ENCODE data around the gene RPL23. TPM values are rescaled to one million over a fixed set of nuclear protein-coding genes. Genes with fewer than 3 reads are reported as not detected.

RPL23 gene
- total and polyA plus RNA-seq, 2 experiments from 2014 or later, result 877 to 4,267 TPM

GRCh38 chr17:38890410-38890746 is 36.9 kb upstream of the RPL23 start (continued):
- no peak for TF ChIP-seq ZNF462 (CRISPR knock-in tag; IDR thresholded peaks at IDR 0.05)
- no peak for TF ChIP-seq STAT1 (IDR thresholded peaks at IDR 0.05; ENCODE audit: unreplicated experiment)

- Histone ChIP-seq H3F3A (replicated peaks; ENCODE audit: low read depth) (0 out of 2 replicates have a peak, but pooled peaks cover 3% of the 10 kb centered on the region), H3K4me1 (ENCODE audit: insufficient read depth) (peaks cover 29% of the 10 kb centered on the region), H3K4me2 (no peak overlapping the region), H3K79me2 (replicated peaks; ENCODE audit: insufficient read depth) (peaks cover 47% of the 10 kb centered on the region), H3K36me3 (ENCODE audit: insufficient read depth) (no peaks in the 10 kb centered on the region), H3K27me3 (ENCODE audit: insufficient read depth) (no peaks in the 10 kb centered on the region), H2AFZ (no peak overlapping the region), H4K20me1 (replicated peaks; ENCODE audit: insufficient read depth) (peaks cover 14% of the 10 kb centered on the region; the same call in 1 of the 2 replicates), H3K4me3 (no peak overlapping the region), H3K9me2 (ENCODE audit: insufficient read depth) (no peaks in the 10 kb centered on the region), H3K27ac (ENCODE audit: low read depth) (peak overlapping the region; percentile 66)
- Mint-ChIP-seq H3K27me3 (ENCODE audit: insufficient read depth, low read depth, poor library complexity) (peaks cover 4% of the 10 kb centered on the region), H3K36me3 (ENCODE audit: low read depth) (peaks cover 39% of the 10 kb centered on the region), H3K27ac (peak overlapping the region; percentile 73; the same call in 1 of the 2 replicates), H3K4me1 (peaks cover 35% of the 10 kb centered on the region), H3K4me3 (no peak overlapping the region), H3K9me3 (no peaks in the 10 kb centered on the region)
- DNase-seq (ENCODE audit: low spot score) (no peak), ATAC-seq (no peak)
- TF ChIP-seq EZH2 (IDR thresholded peaks at IDR 0.05; ENCODE audit: low read depth, unreplicated experiment) (no peak), CREB1 (CRISPR knock-in tag; IDR thresholded peaks at IDR 0.05; ENCODE audit: low read depth) (no peak), CTCF (conservative IDR thresholded peaks at IDR 0.05; ENCODE audit: low read depth in 2 of 2) (no peak), EZH2phosphoT487 (IDR thresholded peaks at IDR 0.05; ENCODE audit: unreplicated experiment) (no peak), ZNF462 (CRISPR knock-in tag; IDR thresholded peaks at IDR 0.05) (no peak), STAT1 (IDR thresholded peaks at IDR 0.05; ENCODE audit: unreplicated experiment) (no peak)
These were observed 36.4 kb upstream of the RPL23 start for GRCh38 chr17:38889745-38890409.

Data from GM23338 (cell line).